Measurements from ENCODE around the gene SDHB.
A peak's percentile ranks its signal among the peaks of the same experiment; 100 is the strongest.

GRCh38 chr1:16999863-17000262, 54.0 kb downstream of the SDHB start:
- TF ChIP-seq CTCF (conservative IDR thresholded peaks at IDR 0.05; ENCODE audit: low read length) (peak; percentile 30; the same call in 1 of the 2 replicates), EZH2phosphoT487 (IDR thresholded peaks at IDR 0.05; ENCODE audit: borderline replicate concordance, low read depth, low read length) (no peak)
